B cell (primary cell): ENCODE data around the gene CCDC122. TPM values are rescaled to one million over a fixed set of nuclear protein-coding genes. Genes with fewer than 3 reads are reported as not detected.

Experiments
- ATAC-seq: fragments of 200-7000 bp; cut with Tn5 transposase; one replicate; pipeline ENCODE4 v1.10.0; 2021; ENCODE audit warnings: low read depth, mild to moderate bottlenecking, moderate number of reproducible peaks, moderate library complexity
- CTCF ChIA-PET: fragments of 350-600 bp; sonication (Branson Sonifier 250); formaldehyde crosslinking; loops from one replicate; lab custom pipeline; 2021; ENCODE audit warnings: antibody characterized with exemption, inconsistent platforms; lab: Charles Lee
- POLR2A ChIA-PET: fragments of 350-600 bp; sonication (Branson Sonifier 250); formaldehyde crosslinking; loops from one replicate; lab custom pipeline; 2021; ENCODE audit warnings: antibody characterized with exemption; lab: Charles Lee
- DNase-seq: peaks from one replicate; pipeline ENCODE4 v3.0.0; 2013
- H2AFZ ChIP-seq: 2 replicates; pipeline ENCODE4 v1.6.1; 2012; ENCODE audit warnings: mild to moderate bottlenecking, low read depth, low read length; ENCODE audit not compliant: insufficient read depth, poor library complexity, severe bottlenecking
- H3K27ac ChIP-seq, 2 donors: 1 replicate in 1 of 2; 2 replicates in 1 of 2; pipeline ENCODE4 v1.5.1; 2012 to 2013; ENCODE audit warnings: low read length in 2 of 2, mild to moderate bottlenecking in 2 of 2, moderate library complexity in 1 of 2
- H3K27me3 ChIP-seq, 4 experiments: fragments of 200-600 bp in 1 of 4; sonication (generic) in 1 of 4; replicated peaks in 1 of 4; 1 replicate in 2 of 4; 2 replicates in 2 of 4; pipeline versions ENCODE4 v1.6.1 to v1.7.0; 2013 to 2016; ENCODE audit warnings: low read length in 3 of 4, mild to moderate bottlenecking in 2 of 4, mixed read lengths in 1 of 4, moderate library complexity in 1 of 4; ENCODE audit not compliant: insufficient read depth in 4 of 4, control insufficient read depth in 3 of 4; ENCODE audit errors: control extremely low read depth in 1 of 4
- H3K36me3 ChIP-seq, 2 experiments: replicated peaks in 1 of 2; 1 replicate in 1 of 2; 2 replicates in 1 of 2; pipeline versions ENCODE4 v1.6.1 to v1.7.1; 2013; ENCODE audit warnings: low read length in 1 of 2; ENCODE audit not compliant: insufficient read depth in 2 of 2, control insufficient read depth in 1 of 2; ENCODE audit errors: control extremely low read depth in 1 of 2, extremely low read depth in 1 of 2
- H3K4me1 ChIP-seq, 2 donors: fragments of 200-600 bp in 1 of 2; sonication (generic) in 1 of 2; 1 replicate in 1 of 2; 2 replicates in 1 of 2; pipeline versions ENCODE4 v1.5.1 to v1.6.1; 2013 to 2017; ENCODE audit warnings: low read length in 2 of 2; ENCODE audit not compliant: control insufficient read depth in 2 of 2, insufficient read depth in 2 of 2
- H3K4me2 ChIP-seq: replicated peaks from 2 replicates; pipeline ENCODE3; 2012; ENCODE audit warnings: mild to moderate bottlenecking, low read depth, low read length; ENCODE audit not compliant: poor library complexity, severe bottlenecking
- H3K4me3 ChIP-seq, 5 experiments: fragments of 200-600 bp in 1 of 5; sonication (generic) in 1 of 5; 1 replicate in 3 of 5; 2 replicates in 2 of 5; pipeline versions ENCODE4 v1.5.1 to v1.7.0; 2011 to 2016; ENCODE audit warnings: low read length in 4 of 5, mild to moderate bottlenecking in 4 of 5, low read depth in 2 of 5, control low read depth in 1 of 5, moderate library complexity in 1 of 5; ENCODE audit not compliant: insufficient read depth in 1 of 5; ENCODE audit errors: control extremely low read depth in 1 of 5, extremely low read depth in 1 of 5
- H3K79me2 ChIP-seq: fragments of 200-600 bp; sonication (generic); one replicate; pipeline ENCODE4 v1.6.0; 2016; ENCODE audit warnings: low read length; ENCODE audit not compliant: control insufficient read depth, insufficient read depth
- H3K9ac ChIP-seq: fragments of 200-600 bp; sonication (generic); 2 replicates; pipeline ENCODE4 v1.6.1; 2017; ENCODE audit warnings: mild to moderate bottlenecking, low read length, moderate library complexity
- H3K9me3 ChIP-seq, 3 donors: one replicate each; pipeline versions ENCODE4 v1.6.1 to v1.7.1; 2013; ENCODE audit warnings: low read length in 2 of 3; ENCODE audit not compliant: control insufficient read depth in 2 of 3, insufficient read depth in 1 of 3; ENCODE audit errors: control extremely low read depth in 1 of 3
- H4K20me1 ChIP-seq: 2 replicates; pipeline ENCODE4 v1.6.0; 2012; ENCODE audit warnings: mild to moderate bottlenecking, low read length; ENCODE audit not compliant: insufficient read depth, control insufficient read depth, poor library complexity, severe bottlenecking
- H3K27ac Mint-ChIP-seq: one replicate; pipeline ENCODE4 v1.8.0; 2021; ENCODE audit warnings: mixed read lengths
- H3K27me3 Mint-ChIP-seq: one replicate; pipeline ENCODE4 v1.8.0; 2021; ENCODE audit warnings: mixed read lengths
- H3K4me1 Mint-ChIP-seq: one replicate; pipeline ENCODE4 v1.8.0; 2021; ENCODE audit warnings: mixed read lengths
- H3K4me3 Mint-ChIP-seq: one replicate; pipeline ENCODE4 v1.8.0; 2021; ENCODE audit warnings: mixed read lengths
- H3K9me3 Mint-ChIP-seq: one replicate; pipeline ENCODE4 v1.8.0; 2022; ENCODE audit warnings: mixed read lengths; ENCODE audit not compliant: insufficient read depth
- EZH2 ChIP-seq: IDR thresholded peaks from 2 replicates; pipeline ENCODE4 v1.6.1; 2012; ENCODE audit warnings: borderline replicate concordance, low read depth, mild to moderate bottlenecking, moderate library complexity, low read length; ENCODE audit not compliant: insufficient read depth, poor library complexity, severe bottlenecking
- WGBS: methylation state at CpG from one replicate; pipeline ENCODE4 v1.1.5; 2013; ENCODE audit warnings: missing lambda C conversion rate; ENCODE audit not compliant: insufficient coverage; 5-methylcytosine and 5-hydroxymethylcytosine counted together
- intact Hi-C: fragments of 100-400 bp; cut with micrococcal nuclease; formaldehyde crosslinking; loops from one replicate; pipeline ENCODE4 v1.10.0; 2022
- polyA minus RNA-seq: library from RNA; depleted of rRNA, polyadenylated mRNA; stranded (reverse); fragments of >200 nt; gene quantifications from 2 replicates; pipeline ENCODE4 v1.2.3, GENCODE V29; 2012
- polyA plus RNA-seq: library from polyadenylated mRNA; depleted of rRNA; stranded (reverse); fragments of >200 nt; gene quantifications from 2 replicates; pipeline ENCODE4 v1.2.3, GENCODE V29; 2012
- total RNA-seq, 2 donors: library from RNA; stranded (reverse); fragments of 120-200 nt in 1 of 2; gene quantifications; 1 replicate in 1 of 2; 2 replicates in 1 of 2; pipeline versions ENCODE4 v1.2.3 to v1.2.4, GENCODE V29; 2013 to 2022
- TF ChIP-seq, protein P1 (sequence below): fragments of 200-600 bp; IDR thresholded peaks from one replicate; pipeline ENCODE4 v1.8.0; 2022; ENCODE audit warnings: antibody characterized with exemption, mild to moderate bottlenecking

Gene CCDC122
- total RNA-seq (10.7 and 12.1 TPM in 2 replicates), polyA plus RNA-seq (1.1 and 1.2 TPM in 2 replicates), polyA minus RNA-seq (0.51 and 0.71 TPM in 2 replicates)
- total RNA-seq (2013) = 8.8 TPM

DNA sequence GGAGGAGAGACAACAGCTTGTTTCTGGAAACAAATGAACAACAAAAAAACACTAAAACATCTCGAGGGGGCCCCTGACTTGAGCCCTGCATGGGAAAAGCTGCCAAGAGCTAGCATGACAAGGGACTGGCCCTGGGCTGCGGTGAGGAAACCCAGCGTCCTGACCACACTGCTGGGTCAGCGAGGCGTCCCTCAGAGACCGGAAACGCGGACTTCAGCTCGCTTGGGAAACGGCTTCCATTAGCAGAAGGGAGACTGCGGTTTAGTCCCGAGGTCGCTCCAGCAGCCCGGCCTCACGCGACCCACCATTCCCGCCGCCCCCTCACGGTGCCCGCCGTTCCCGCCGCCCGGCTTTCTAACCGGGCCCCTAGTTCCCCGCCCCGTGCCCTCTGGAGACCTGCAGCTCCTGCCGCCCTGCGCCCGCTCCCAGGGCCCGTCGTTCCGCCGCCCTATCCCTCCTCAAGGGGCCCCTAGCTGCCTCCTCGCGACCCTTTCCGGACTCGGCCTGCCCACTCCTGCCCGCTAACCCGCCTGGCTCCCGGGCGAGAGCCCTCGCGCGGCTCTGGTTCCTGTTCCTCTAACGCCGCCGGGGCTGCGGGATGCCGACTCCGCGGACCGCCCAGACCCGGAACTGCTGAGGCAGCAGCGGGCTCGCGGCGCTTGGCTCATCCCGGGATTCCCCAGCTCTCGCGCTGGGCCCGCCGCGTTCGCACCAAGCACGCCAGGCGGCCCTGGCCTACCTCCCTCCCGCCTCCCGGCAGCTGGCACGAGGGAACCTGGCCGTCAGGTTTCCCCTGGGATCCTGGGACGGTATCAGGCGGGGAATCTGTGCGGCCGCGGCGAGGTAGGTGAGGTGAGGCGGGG lies at the start of gene CCDC122:
Gene CCDC122 (minus strand): TSS at position 849 of the 863 bp plus-strand sequence. CDS start 10,364 bp downstream, outside the sequence.
- Histone ChIP-seq H3K9me3 (peaks cover 0 to 1% (median 0%) of the 10 kb centered on the region in 3 donors), H3K4me1 (peaks cover 20 to 22% of the 10 kb centered on the region in 2 donors), H3K4me3 (peak within 1 kb of the TSS; percentile 36 to 78 (median 75)), H3K79me2 (no peaks in the 10 kb centered on the region), H3K27me3 (no peaks in the 10 kb centered on the region), H4K20me1 (no peaks in the 10 kb centered on the region), H3K27ac (peak within 1 kb of the TSS; percentile 76 to 92), H3K4me2 (peak within 1 kb of the TSS; percentile 86), H3K36me3 (no peaks in the 10 kb centered on the region), H3K9ac (peak within 1 kb of the TSS; percentile 72), H2AFZ (peak within 1 kb of the TSS; percentile 88)
- Mint-ChIP-seq H3K9me3 (no peaks in the 10 kb centered on the region), H3K4me1 (peaks cover 31% of the 10 kb centered on the region), H3K4me3 (peak within 1 kb of the TSS; percentile 88), H3K27me3 (no peaks in the 10 kb centered on the region), H3K27ac (peak within 1 kb of the TSS; percentile 94)
- peak; percentile 89 for DNase-seq
- peak; percentile 79 for ATAC-seq
- intact Hi-C loops = loop anchor here (1.0 to 10.0 kb wide), 5 partner anchors 556 to 1607 kb away; partner anchors contain the start of gene AKAP11
- POLR2A ChIA-PET = interaction anchor here (0.7 kb wide), 2 partner anchors 263 to 1040 kb away, joined by 3 read pairs; no protein-coding TSS in a partner anchor
- under 1% methylated on average over 69 of the region's 78 CpGs for WGBS
- CTCF ChIA-PET = interaction anchor here (1.0 to 2.2 kb wide), 5 partner anchors 21 to 1039 kb away, joined by 3 to 7 read pairs (median 3); no protein-coding TSS in a partner anchor
- no peak for TF ChIP-seq EZH2
- TF ChIP-seq, protein P1, sequence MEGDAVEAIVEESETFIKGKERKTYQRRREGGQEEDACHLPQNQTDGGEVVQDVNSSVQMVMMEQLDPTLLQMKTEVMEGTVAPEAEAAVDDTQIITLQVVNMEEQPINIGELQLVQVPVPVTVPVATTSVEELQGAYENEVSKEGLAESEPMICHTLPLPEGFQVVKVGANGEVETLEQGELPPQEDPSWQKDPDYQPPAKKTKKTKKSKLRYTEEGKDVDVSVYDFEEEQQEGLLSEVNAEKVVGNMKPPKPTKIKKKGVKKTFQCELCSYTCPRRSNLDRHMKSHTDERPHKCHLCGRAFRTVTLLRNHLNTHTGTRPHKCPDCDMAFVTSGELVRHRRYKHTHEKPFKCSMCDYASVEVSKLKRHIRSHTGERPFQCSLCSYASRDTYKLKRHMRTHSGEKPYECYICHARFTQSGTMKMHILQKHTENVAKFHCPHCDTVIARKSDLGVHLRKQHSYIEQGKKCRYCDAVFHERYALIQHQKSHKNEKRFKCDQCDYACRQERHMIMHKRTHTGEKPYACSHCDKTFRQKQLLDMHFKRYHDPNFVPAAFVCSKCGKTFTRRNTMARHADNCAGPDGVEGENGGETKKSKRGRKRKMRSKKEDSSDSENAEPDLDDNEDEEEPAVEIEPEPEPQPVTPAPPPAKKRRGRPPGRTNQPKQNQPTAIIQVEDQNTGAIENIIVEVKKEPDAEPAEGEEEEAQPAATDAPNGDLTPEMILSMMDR = no peak
